HUES48 (cell line): ENCODE data around the gene MYO5B.

Experiments used
- H3K27ac ChIP-seq: one replicate; pipeline ENCODE4 v1.7.0; 2013; ENCODE audit warnings: low read depth, low read length, inconsistent platforms
- H3K27me3 ChIP-seq: 2 replicates; pipeline ENCODE4 v1.6.1; 2013; ENCODE audit warnings: mild to moderate bottlenecking, low read length; ENCODE audit not compliant: control insufficient read depth, insufficient read depth
- H3K36me3 ChIP-seq: 2 replicates; pipeline ENCODE4 v1.6.1; 2013; ENCODE audit warnings: low read length; ENCODE audit not compliant: control insufficient read depth, insufficient read depth
- H3K4me1 ChIP-seq: 2 replicates; pipeline ENCODE4 v1.6.1; 2013; ENCODE audit warnings: mild to moderate bottlenecking, low read length; ENCODE audit not compliant: control insufficient read depth, insufficient read depth
- H3K4me3 ChIP-seq: 2 replicates; pipeline ENCODE4 v1.5.1; 2013; ENCODE audit warnings: mild to moderate bottlenecking, low read depth, low read length
- H3K9ac ChIP-seq: 2 replicates; pipeline ENCODE4 v1.6.1; 2013; ENCODE audit warnings: mild to moderate bottlenecking, low read depth, low read length, moderate library complexity
- H3K9me3 ChIP-seq: 2 replicates; pipeline ENCODE4 v1.6.1; 2013; ENCODE audit warnings: low read length; ENCODE audit not compliant: control insufficient read depth, insufficient read depth

Gene MYO5B

GRCh38 chr18:50090370-50091312 is 104.3 kb downstream of the MYO5B start:
- H3K36me3 ChIP-seq = no peaks in the 10 kb centered on the region
- H3K9ac ChIP-seq = no peak overlapping the region
- H3K4me3 ChIP-seq = no peak overlapping the region
- H3K4me1 ChIP-seq = peaks cover 38% of the 10 kb centered on the region
- no peaks in the 10 kb centered on the region for H3K9me3 ChIP-seq
- no peaks in the 10 kb centered on the region for H3K27me3 ChIP-seq
- no peak overlapping the region for H3K27ac ChIP-seq

DNA sequence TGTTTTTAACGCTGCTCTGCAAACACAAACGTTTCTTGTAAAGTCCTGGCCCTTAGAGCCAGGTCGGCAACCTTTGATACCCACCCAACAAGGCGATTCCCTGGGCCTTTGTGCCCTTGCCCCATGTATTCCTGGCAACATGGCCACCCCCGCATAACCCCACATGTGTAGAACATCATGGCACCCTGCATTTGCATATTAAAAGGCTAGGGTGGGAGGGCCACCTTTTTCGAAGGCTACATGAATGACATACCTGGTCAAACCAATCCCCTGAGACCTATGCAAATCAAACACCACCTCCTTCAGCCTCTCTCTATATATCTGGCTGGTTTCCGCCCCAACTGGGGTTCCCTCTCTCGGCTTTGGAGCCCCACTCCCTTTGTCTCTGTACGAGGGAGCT is 105.2 kb downstream of the MYO5B start:
- Histone ChIP-seq H3K36me3 (no peaks in the 10 kb centered on the region), H3K27ac (no peak overlapping the region), H3K9me3 (no peaks in the 10 kb centered on the region), H3K4me3 (no peak overlapping the region), H3K27me3 (no peaks in the 10 kb centered on the region), H3K4me1 (peaks cover 38% of the 10 kb centered on the region), H3K9ac (no peak overlapping the region)

DNA sequence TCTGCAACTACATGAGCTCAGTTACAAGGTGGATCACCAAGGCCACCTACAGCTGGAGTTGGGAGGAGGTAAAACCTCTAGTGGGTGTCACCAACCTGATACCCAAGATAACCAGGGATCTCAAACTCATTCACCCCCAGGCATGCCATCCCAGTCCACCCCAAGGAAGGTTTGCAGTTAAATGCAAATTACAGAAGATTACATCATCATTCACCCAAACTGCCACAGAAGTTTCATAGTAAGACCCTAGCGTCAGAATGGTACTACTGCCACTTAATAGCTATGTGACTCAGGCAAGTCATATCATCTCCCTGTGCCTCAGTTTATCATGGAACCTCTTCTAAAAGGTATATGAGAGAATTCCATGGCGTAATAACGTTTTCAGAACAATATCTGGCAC is 111.2 kb downstream of the MYO5B start:
- Histone ChIP-seq H3K27me3 (no peaks in the 10 kb centered on the region), H3K4me1 (no peaks in the 10 kb centered on the region), H3K4me3 (no peak overlapping the region), H3K9ac (no peak overlapping the region), H3K9me3 (no peaks in the 10 kb centered on the region), H3K36me3 (no peaks in the 10 kb centered on the region), H3K27ac (no peak overlapping the region)

- H3K9me3 ChIP-seq = no peaks in the 10 kb centered on the region
- H3K4me1 ChIP-seq = no peaks in the 10 kb centered on the region
- no peak overlapping the region for H3K4me3 ChIP-seq
- H3K27ac ChIP-seq = no peak overlapping the region
- no peaks in the 10 kb centered on the region for H3K27me3 ChIP-seq
- H3K9ac ChIP-seq = no peak overlapping the region
- H3K36me3 ChIP-seq = no peaks in the 10 kb centered on the region
These were observed 113.9 kb downstream of the MYO5B start for GRCh38 chr18:50080932-50081560.

DNA sequence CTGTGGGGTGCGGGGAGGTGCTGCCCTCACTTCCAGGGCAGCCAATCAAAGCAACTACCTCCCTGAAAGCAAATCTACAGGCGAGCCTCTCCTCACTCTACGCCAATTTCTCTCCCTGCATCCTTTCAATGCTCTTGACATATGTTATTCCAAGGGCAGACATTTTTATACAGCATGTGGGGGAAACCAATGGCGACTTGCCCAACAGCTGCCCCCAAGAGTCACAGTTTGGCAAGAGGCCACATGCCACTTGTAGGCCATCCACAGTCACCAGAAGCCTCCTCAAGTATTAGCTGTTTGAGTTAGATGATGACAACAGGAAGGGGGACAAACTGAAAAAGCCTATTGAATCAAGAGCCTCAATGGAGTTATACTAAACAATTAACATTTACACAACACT is 114.6 kb downstream of the MYO5B start:
- Histone ChIP-seq H3K36me3 (no peaks in the 10 kb centered on the region), H3K27ac (no peak overlapping the region), H3K27me3 (no peaks in the 10 kb centered on the region), H3K9me3 (no peaks in the 10 kb centered on the region), H3K4me1 (no peaks in the 10 kb centered on the region), H3K9ac (no peak overlapping the region), H3K4me3 (no peak overlapping the region)

- Histone ChIP-seq H3K9ac (no peak overlapping the region), H3K4me3 (no peak overlapping the region), H3K27ac (no peak overlapping the region), H3K27me3 (no peaks in the 10 kb centered on the region), H3K4me1 (no peaks in the 10 kb centered on the region), H3K36me3 (no peaks in the 10 kb centered on the region), H3K9me3 (no peaks in the 10 kb centered on the region)
These were observed 115.2 kb downstream of the MYO5B start for GRCh38 chr18:50079571-50080295.

- H3K4me1 ChIP-seq = no peaks in the 10 kb centered on the region
- no peaks in the 10 kb centered on the region for H3K9me3 ChIP-seq
- no peak overlapping the region for H3K27ac ChIP-seq
- no peak overlapping the region for H3K4me3 ChIP-seq
- no peaks in the 10 kb centered on the region for H3K36me3 ChIP-seq
- no peak overlapping the region for H3K9ac ChIP-seq
- H3K27me3 ChIP-seq = no peaks in the 10 kb centered on the region
These were observed 118.7 kb downstream of the MYO5B start for GRCh38 chr18:50076277-50076676.

GRCh38 chr18:50075772-50076171 is 119.2 kb downstream of the MYO5B start:
- Histone ChIP-seq H3K9me3 (no peaks in the 10 kb centered on the region), H3K4me3 (no peak overlapping the region), H3K36me3 (no peaks in the 10 kb centered on the region), H3K27ac (no peak overlapping the region), H3K4me1 (no peaks in the 10 kb centered on the region), H3K9ac (no peak overlapping the region), H3K27me3 (no peaks in the 10 kb centered on the region)

GRCh38 chr18:50074404-50074803 is 120.5 kb downstream of the MYO5B start:
- no peak overlapping the region for H3K27ac ChIP-seq
- no peaks in the 10 kb centered on the region for H3K27me3 ChIP-seq
- H3K9ac ChIP-seq = no peak overlapping the region
- H3K4me1 ChIP-seq = no peaks in the 10 kb centered on the region
- H3K9me3 ChIP-seq = no peaks in the 10 kb centered on the region
- no peak overlapping the region for H3K4me3 ChIP-seq
- no peaks in the 10 kb centered on the region for H3K36me3 ChIP-seq

DNA sequence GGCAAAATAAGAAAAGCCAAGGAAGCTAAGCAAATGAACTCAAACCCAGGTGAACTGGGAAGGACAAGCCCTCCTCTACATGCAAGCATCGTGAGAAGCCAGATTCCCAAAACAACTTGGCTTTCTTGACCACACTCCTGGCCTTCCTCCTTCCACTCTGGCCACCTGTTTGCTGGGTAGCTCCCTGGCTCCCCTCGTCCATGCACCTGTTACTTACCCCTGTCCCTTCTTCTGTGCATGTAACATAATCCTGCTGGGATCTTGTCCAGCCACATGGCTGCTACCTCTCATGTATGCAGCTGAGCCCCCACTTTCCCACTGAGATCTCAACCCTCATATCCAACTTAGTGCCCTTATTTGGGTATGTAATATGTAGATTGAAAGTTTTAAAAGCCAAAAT is 121.6 kb downstream of the MYO5B start:
- no peaks in the 10 kb centered on the region for H3K27me3 ChIP-seq
- no peaks in the 10 kb centered on the region for H3K36me3 ChIP-seq
- no peaks in the 10 kb centered on the region for H3K4me1 ChIP-seq
- no peak overlapping the region for H3K27ac ChIP-seq
- H3K9ac ChIP-seq = no peak overlapping the region
- no peaks in the 10 kb centered on the region for H3K9me3 ChIP-seq
- H3K4me3 ChIP-seq = no peak overlapping the region

- Histone ChIP-seq H3K9me3 (no peaks in the 10 kb centered on the region), H3K4me1 (no peaks in the 10 kb centered on the region), H3K27ac (no peak overlapping the region), H3K9ac (no peak overlapping the region), H3K4me3 (no peak overlapping the region), H3K27me3 (no peaks in the 10 kb centered on the region), H3K36me3 (no peaks in the 10 kb centered on the region)
These were observed 122.8 kb downstream of the MYO5B start for GRCh38 chr18:50072146-50072545.
